Caco-2 (cell line): ENCODE data around the gene SUSD5. TPM values are rescaled to one million over a fixed set of nuclear protein-coding genes. Genes with fewer than 3 reads are reported as not detected.
"Not testable (repeated sequence)": the region's sequence is repeated elsewhere in the genome, so short reads cannot be mapped to it uniquely, and the experiment has no call there.

Source experiments
- BruUV-seq: library from RNA; stranded (reverse); fragments of 400-500 nt; replicated peaks from 2 replicates; lab custom pipeline; 2021; lab: Mats Ljungman, UMichigan
- CTCF ChIA-PET: fragments of 300-600 bp; sonication (Branson Sonifier 250); formaldehyde crosslinking; loops from one replicate; lab custom pipeline; 2022; ENCODE audit warnings: antibody characterized with exemption; lab: Charles Lee
- POLR2A ChIA-PET: fragments of 300-600 bp; sonication (Branson Sonifier 250); formaldehyde crosslinking; loops from one replicate; lab custom pipeline; 2022; ENCODE audit warnings: antibody characterized with exemption; lab: Charles Lee
- DNase-seq, 2 experiments: peaks; one replicate each; pipeline versions ENCODE4 v3.0.0 to v3.0.0-alpha.2; 2020 to 2022
- H3K27me3 ChIP-seq: replicated peaks from 2 replicates; pipeline ENCODE4 v1.6.0; 2011; ENCODE audit warnings: low read length; ENCODE audit not compliant: control insufficient read depth, insufficient read depth
- H3K36me3 ChIP-seq: 2 replicates; pipeline ENCODE4 v1.5.1; 2011; ENCODE audit warnings: low read length; ENCODE audit not compliant: control insufficient read depth, insufficient read depth
- H3K4me1 ChIP-seq: fragments of 250-450 bp; sonication (Bioruptor Pico); 2 replicates; pipeline ENCODE4 v1.5.1; 2020; ENCODE audit warnings: mild to moderate bottlenecking
- H3K4me3 ChIP-seq: 2 replicates; pipeline ENCODE4 v1.5.1; 2011; ENCODE audit warnings: low read depth, mild to moderate bottlenecking, control low read depth, low read length
- H3K9me3 ChIP-seq: fragments of 250-450 bp; sonication (Bioruptor Pico); 2 replicates; pipeline ENCODE4 v1.5.1; 2020; ENCODE audit warnings: mild to moderate bottlenecking, moderate library complexity
- H3K27ac Mint-ChIP-seq: one replicate; pipeline ENCODE4 v1.8.0; 2022; ENCODE audit warnings: mixed read lengths; ENCODE audit not compliant: unreplicated experiment
- H3K27me3 Mint-ChIP-seq: one replicate; pipeline ENCODE4 v1.8.0; 2022; ENCODE audit warnings: mixed read lengths; ENCODE audit not compliant: insufficient read depth, unreplicated experiment
- H3K36me3 Mint-ChIP-seq: one replicate; pipeline ENCODE4 v1.8.0; 2022; ENCODE audit warnings: mild to moderate bottlenecking, mixed read lengths; ENCODE audit not compliant: insufficient read depth, unreplicated experiment
- H3K4me1 Mint-ChIP-seq: one replicate; pipeline ENCODE4 v1.8.0; 2022; ENCODE audit warnings: low read depth, mixed read lengths; ENCODE audit not compliant: unreplicated experiment
- H3K4me3 Mint-ChIP-seq: one replicate; pipeline ENCODE4 v1.8.0; 2022; ENCODE audit warnings: mild to moderate bottlenecking, moderate library complexity, mixed read lengths; ENCODE audit not compliant: unreplicated experiment
- H3K9me3 Mint-ChIP-seq: one replicate; pipeline ENCODE4 v1.8.0; 2022; ENCODE audit warnings: mixed read lengths; ENCODE audit not compliant: unreplicated experiment
- intact Hi-C: fragments of 100-400 bp; cut with micrococcal nuclease; formaldehyde crosslinking; loops from one replicate; pipeline ENCODE4 v1.10.0; 2022; ENCODE audit not compliant: unreplicated experiment
- total RNA-seq: library from RNA; stranded (reverse); gene quantifications from 2 replicates; pipeline ENCODE4 v1.2.3, GENCODE V29; 2022
- TF ChIP-seq, protein P1 (sequence below), 2 experiments: fragments of 200-600 bp in 1 of 2; IDR thresholded peaks; 1 replicate in 1 of 2; 2 replicates in 1 of 2; pipeline versions ENCODE4 v1.5.1 to v1.8.0; 2011 to 2022; ENCODE audit warnings: antibody characterized with exemption in 1 of 2, control low read depth in 1 of 2, inconsistent platforms in 1 of 2, low read depth in 1 of 2, low read length in 1 of 2, mild to moderate bottlenecking in 1 of 2, moderate library complexity in 1 of 2; ENCODE audit not compliant: insufficient read depth in 1 of 2, severe bottlenecking in 1 of 2, unreplicated experiment in 1 of 2

Gene SUSD5
- total RNA-seq, 1 experiment from 2014 or later = not detected

DNA sequence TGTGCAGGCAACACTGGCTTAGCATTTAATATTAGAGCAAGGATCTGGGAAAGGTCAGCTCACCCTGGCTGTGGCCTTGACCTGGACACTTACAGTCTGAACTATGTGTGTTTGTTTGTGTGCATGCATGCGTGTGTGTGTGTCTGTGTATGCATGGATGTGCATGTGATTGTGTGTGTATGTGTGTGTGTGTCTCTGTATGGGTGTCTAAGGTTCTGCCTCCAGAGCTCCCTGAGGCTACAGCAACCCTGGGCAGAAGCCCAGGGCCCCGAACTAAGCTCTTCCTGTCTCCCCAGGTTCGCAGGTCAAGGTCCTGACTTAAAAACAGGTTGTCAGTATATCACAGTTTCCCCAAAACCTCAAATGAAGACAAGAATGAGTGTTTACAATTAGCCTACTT lies 51.3 kb downstream of the SUSD5 start:
- no peak overlapping the region for H3K4me3 Mint-ChIP-seq
- no TSS peak for BruUV-seq
- H3K9me3 Mint-ChIP-seq = no peaks in the 10 kb centered on the region
- H3K4me1 ChIP-seq = no peaks in the 10 kb centered on the region
- no peak overlapping the region for H3K4me3 ChIP-seq
- no peaks in the 10 kb centered on the region for H3K27me3 ChIP-seq
- peaks cover under 1% of the 10 kb centered on the region for H3K27me3 Mint-ChIP-seq
- no peaks in the 10 kb centered on the region for H3K36me3 ChIP-seq
- ChIA-PET POLR2A (no interaction called here), CTCF (no interaction called here)
- no peak overlapping the region for H3K27ac Mint-ChIP-seq
- DNase-seq = no peak
- peaks cover 11% of the 10 kb centered on the region for H3K4me1 Mint-ChIP-seq
- no peaks in the 10 kb centered on the region for H3K36me3 Mint-ChIP-seq
- intact Hi-C loops = no loop called here
- TF ChIP-seq, protein P1, sequence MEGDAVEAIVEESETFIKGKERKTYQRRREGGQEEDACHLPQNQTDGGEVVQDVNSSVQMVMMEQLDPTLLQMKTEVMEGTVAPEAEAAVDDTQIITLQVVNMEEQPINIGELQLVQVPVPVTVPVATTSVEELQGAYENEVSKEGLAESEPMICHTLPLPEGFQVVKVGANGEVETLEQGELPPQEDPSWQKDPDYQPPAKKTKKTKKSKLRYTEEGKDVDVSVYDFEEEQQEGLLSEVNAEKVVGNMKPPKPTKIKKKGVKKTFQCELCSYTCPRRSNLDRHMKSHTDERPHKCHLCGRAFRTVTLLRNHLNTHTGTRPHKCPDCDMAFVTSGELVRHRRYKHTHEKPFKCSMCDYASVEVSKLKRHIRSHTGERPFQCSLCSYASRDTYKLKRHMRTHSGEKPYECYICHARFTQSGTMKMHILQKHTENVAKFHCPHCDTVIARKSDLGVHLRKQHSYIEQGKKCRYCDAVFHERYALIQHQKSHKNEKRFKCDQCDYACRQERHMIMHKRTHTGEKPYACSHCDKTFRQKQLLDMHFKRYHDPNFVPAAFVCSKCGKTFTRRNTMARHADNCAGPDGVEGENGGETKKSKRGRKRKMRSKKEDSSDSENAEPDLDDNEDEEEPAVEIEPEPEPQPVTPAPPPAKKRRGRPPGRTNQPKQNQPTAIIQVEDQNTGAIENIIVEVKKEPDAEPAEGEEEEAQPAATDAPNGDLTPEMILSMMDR (IDR thresholded peaks at IDR 0.05; ENCODE audit: insufficient read depth in 1 of 2, low read depth in 1 of 2, low read length in 1 of 2, severe bottlenecking in 1 of 2, unreplicated experiment in 1 of 2) = no peak
- no peaks in the 10 kb centered on the region for H3K9me3 ChIP-seq

DNA sequence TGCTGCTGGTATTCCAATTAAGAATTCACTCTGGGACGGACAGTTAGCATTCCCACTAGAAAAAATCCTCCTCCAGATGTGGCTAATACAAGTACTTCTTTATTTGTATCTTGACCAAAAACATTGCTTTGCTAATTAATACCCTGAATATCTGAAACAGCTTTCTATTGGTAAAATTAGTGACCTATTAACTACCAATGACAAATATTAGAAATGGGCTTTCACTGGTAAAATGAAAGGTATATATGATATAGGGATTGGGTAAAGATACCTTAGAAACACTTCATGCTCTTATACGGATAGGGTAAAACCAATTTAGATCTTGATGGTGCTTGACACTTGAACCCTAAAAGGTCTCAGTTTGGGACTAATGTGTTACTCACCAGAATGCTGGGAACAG lies 52.5 kb downstream of the SUSD5 start:
- no peaks in the 10 kb centered on the region for H3K4me1 Mint-ChIP-seq
- CTCF ChIA-PET = no interaction called here
- intact Hi-C loops = no loop called here
- H3K36me3 Mint-ChIP-seq = no peaks in the 10 kb centered on the region
- TF ChIP-seq, protein P1 (IDR thresholded peaks at IDR 0.05; ENCODE audit: insufficient read depth in 1 of 2, low read depth in 1 of 2, low read length in 1 of 2, severe bottlenecking in 1 of 2, unreplicated experiment in 1 of 2) = no peak
- POLR2A ChIA-PET = no interaction called here
- DNase-seq = no peak
- no peaks in the 10 kb centered on the region for H3K27me3 ChIP-seq
- no peaks in the 10 kb centered on the region for H3K9me3 ChIP-seq
- no peaks in the 10 kb centered on the region for H3K36me3 ChIP-seq
- no peaks in the 10 kb centered on the region for H3K4me1 ChIP-seq
- no peak overlapping the region for H3K27ac Mint-ChIP-seq
- BruUV-seq = no TSS peak
- no peaks in the 10 kb centered on the region for H3K9me3 Mint-ChIP-seq
- peaks cover 8% of the 10 kb centered on the region for H3K27me3 Mint-ChIP-seq
- H3K4me3 Mint-ChIP-seq = no peak overlapping the region
- no peak overlapping the region for H3K4me3 ChIP-seq

DNA sequence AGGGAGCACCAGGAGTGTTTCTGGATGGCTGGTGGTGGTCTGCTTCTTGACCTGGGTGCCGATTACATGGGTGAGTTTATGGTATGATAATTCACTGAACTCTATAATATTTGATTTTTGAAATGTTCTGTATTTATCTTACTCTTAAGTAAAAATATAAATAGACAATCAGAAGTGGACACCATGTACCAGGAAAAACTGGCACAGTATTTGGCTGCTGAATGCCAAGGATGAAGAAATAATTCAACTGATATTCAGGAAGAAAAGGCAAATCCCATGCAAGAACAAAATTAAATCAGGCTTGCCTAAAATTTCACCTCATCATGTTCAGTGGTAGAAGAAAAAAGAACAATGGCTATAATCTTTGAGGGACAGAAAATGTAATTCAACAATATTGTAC lies 53.2 kb downstream of the SUSD5 start:
- H3K27ac Mint-ChIP-seq = no peak overlapping the region
- BruUV-seq = no TSS peak
- H3K4me1 ChIP-seq = no peaks in the 10 kb centered on the region
- peaks cover 14% of the 10 kb centered on the region for H3K27me3 Mint-ChIP-seq
- no peaks in the 10 kb centered on the region for H3K36me3 ChIP-seq
- no peak for DNase-seq
- CTCF ChIA-PET = no interaction called here
- no peaks in the 10 kb centered on the region for H3K9me3 ChIP-seq
- H3K36me3 Mint-ChIP-seq = no peaks in the 10 kb centered on the region
- no peak overlapping the region for H3K4me3 ChIP-seq
- H3K9me3 Mint-ChIP-seq = no peaks in the 10 kb centered on the region
- POLR2A ChIA-PET = no interaction called here
- intact Hi-C loops = no loop called here
- no peaks in the 10 kb centered on the region for H3K4me1 Mint-ChIP-seq
- no peak overlapping the region for H3K4me3 Mint-ChIP-seq
- TF ChIP-seq, protein P1 (IDR thresholded peaks at IDR 0.05; ENCODE audit: insufficient read depth in 1 of 2, low read depth in 1 of 2, low read length in 1 of 2, severe bottlenecking in 1 of 2, unreplicated experiment in 1 of 2) = no peak
- H3K27me3 ChIP-seq = no peaks in the 10 kb centered on the region

DNA sequence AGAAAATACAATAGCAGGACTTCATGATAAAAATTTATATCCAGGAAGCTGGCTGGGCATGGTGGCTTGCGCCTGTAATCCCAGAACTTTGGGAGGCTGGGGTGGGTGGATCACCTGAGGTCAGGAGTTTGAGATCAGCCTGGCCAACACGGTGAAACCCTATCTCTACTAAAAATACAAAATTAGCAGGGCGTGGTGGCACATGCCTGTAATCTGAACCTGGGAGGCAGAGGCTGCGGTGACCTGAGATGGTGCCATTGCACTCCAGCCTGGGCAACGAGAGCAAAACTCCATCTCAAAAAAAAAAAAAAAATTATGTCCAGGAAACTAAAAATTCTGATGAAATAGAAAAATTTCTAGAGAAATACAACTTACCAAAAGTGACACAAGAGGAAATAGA lies 56.0 kb downstream of the SUSD5 start:
- BruUV-seq, H3K36me3 Mint-ChIP-seq, H3K9me3 ChIP-seq, H3K36me3 ChIP-seq, DNase-seq, H3K27me3 ChIP-seq, POLR2A ChIA-PET, H3K4me1 ChIP-seq, H3K9me3 Mint-ChIP-seq, H3K4me1 Mint-ChIP-seq, CTCF ChIA-PET, H3K27ac Mint-ChIP-seq, H3K4me3 Mint-ChIP-seq, intact Hi-C loops, H3K4me3 ChIP-seq: not testable (repeated sequence)
- H3K27me3 Mint-ChIP-seq = peaks cover 14% of the 10 kb centered on the region
